Keratinocyte (primary cell): ENCODE data around the gene SELENBP1. TPM values are rescaled to one million over a fixed set of nuclear protein-coding genes. Genes with fewer than 3 reads are reported as not detected.

Experiments
- DNase-seq: peaks from one replicate; pipeline ENCODE4 v3.0.0-alpha.2; 2011; ENCODE audit warnings: low read depth, missing footprints, low spot score
- FAIRE-seq: peaks from 2 replicates; lab custom pipeline; 2011; peaks lifted over from hg19 to GRCh38; lab: Jason Lieb, UNC
- H2AFZ ChIP-seq: 2 replicates; pipeline ENCODE4 v1.6.0; 2012; ENCODE audit warnings: low read length, control low read depth, inconsistent platforms; ENCODE audit not compliant: control insufficient read depth
- H3K27ac ChIP-seq: 2 replicates; pipeline ENCODE4 v1.5.1; 2011; ENCODE audit warnings: low read length; ENCODE audit not compliant: control insufficient read depth, insufficient read depth
- H3K27me3 ChIP-seq: 3 replicates; pipeline ENCODE4 v1.6.0; 2011; ENCODE audit warnings: low read length; ENCODE audit not compliant: control insufficient read depth, insufficient read depth; ENCODE audit errors: extremely low read depth
- H3K36me3 ChIP-seq, 2 experiments: 2 replicates in 1 of 2; 3 replicates in 1 of 2; pipeline ENCODE4 v1.5.1; 2011; ENCODE audit warnings: low read length in 2 of 2, mild to moderate bottlenecking in 1 of 2; ENCODE audit not compliant: control insufficient read depth in 2 of 2, insufficient read depth in 2 of 2; ENCODE audit errors: extremely low read depth in 1 of 2
- H3K4me1 ChIP-seq: 3 replicates; pipeline ENCODE4 v1.5.1; 2011; ENCODE audit warnings: low read length; ENCODE audit not compliant: control insufficient read depth, insufficient read depth; ENCODE audit errors: extremely low read depth
- H3K4me2 ChIP-seq: 3 replicates; pipeline ENCODE4 v1.6.0; 2011; ENCODE audit warnings: low read depth, low read length; ENCODE audit not compliant: control insufficient read depth, insufficient read depth; ENCODE audit errors: extremely low read depth
- H3K4me3 ChIP-seq, 3 experiments: fragments of 200-600 bp in 1 of 3; sonication (generic) in 1 of 3; 2 replicates in 2 of 3; 3 replicates in 1 of 3; pipeline ENCODE4 v1.5.1; 2011 to 2016; ENCODE audit warnings: low read length in 3 of 3, mild to moderate bottlenecking in 3 of 3, control low read depth in 2 of 3, inconsistent platforms in 1 of 3, low read depth in 1 of 3, mixed read lengths in 1 of 3, mixed run types in 1 of 3, moderate library complexity in 1 of 3; ENCODE audit not compliant: control insufficient read depth in 2 of 3, insufficient read depth in 2 of 3; ENCODE audit errors: extremely low read depth in 1 of 3
- H3K79me2 ChIP-seq: 2 replicates; pipeline ENCODE4 v1.6.0; 2012; ENCODE audit warnings: low read length; ENCODE audit not compliant: control insufficient read depth, insufficient read depth
- H3K9ac ChIP-seq: 3 replicates; pipeline ENCODE4 v1.6.0; 2011; ENCODE audit warnings: low read length; ENCODE audit not compliant: control insufficient read depth, insufficient read depth; ENCODE audit errors: extremely low read depth
- H3K9me1 ChIP-seq: 3 replicates; pipeline ENCODE4 v1.6.0; 2011; ENCODE audit warnings: low read length; ENCODE audit not compliant: control insufficient read depth, insufficient read depth; ENCODE audit errors: extremely low read depth
- H3K9me3 ChIP-seq: 2 replicates; pipeline ENCODE4 v1.5.1; 2012; ENCODE audit warnings: low read depth, low read length; ENCODE audit not compliant: control insufficient read depth
- H4K20me1 ChIP-seq: 3 replicates; pipeline ENCODE4 v1.6.0; 2011; ENCODE audit warnings: low read length; ENCODE audit not compliant: control insufficient read depth, insufficient read depth; ENCODE audit errors: extremely low read depth
- EZH2 ChIP-seq: IDR thresholded peaks from one replicate; pipeline ENCODE4 v1.6.1; 2012; ENCODE audit warnings: inconsistent platforms, mild to moderate bottlenecking, low read length, moderate library complexity
- dilution Hi-C: fragments of 300-500 bp; cut with MboI; formaldehyde crosslinking; loops from one replicate; pipeline ENCODE4 v1.7.0; 2020; ENCODE audit warnings: low sequenced_read_pairs; ENCODE audit not compliant: extremely low pct_ligation_motif_present
- polyA plus RNA-seq, 5 experiments: library from polyadenylated mRNA; depleted of rRNA in 3 of 5; stranded (reverse) in 3 of 5; stranded (forward) in 1 of 5; unstranded in 1 of 5; fragments of >200 nt; gene quantifications; 1 replicate in 1 of 5; 2 replicates in 3 of 5; 3 replicates in 1 of 5; pipeline versions ENCODE4 v1.2.1 to v1.2.3, GENCODE V29; 2011 to 2012; ENCODE audit warnings: missing spikeins in 2 of 5, low read depth in 1 of 5, low replicate concordance in 1 of 5
- TF ChIP-seq, protein P1 (sequence below), 3 experiments: IDR thresholded peaks in 1 of 3; conservative IDR thresholded peaks in 1 of 3; optimal IDR thresholded peaks in 1 of 3; 2 replicates in 2 of 3; 3 replicates in 1 of 3; pipeline versions ENCODE3 to v1.5.1; 2011; ENCODE audit warnings: low read length in 3 of 3, mild to moderate bottlenecking in 3 of 3, moderate library complexity in 2 of 3, control low read depth in 1 of 3, inconsistent platforms in 1 of 3; ENCODE audit not compliant: insufficient read depth in 2 of 3; ENCODE audit errors: extremely low read depth in 1 of 3

SELENBP1 gene
- polyA plus RNA-seq, 1 donor (not counting 4 experiments of a cell fraction or from before 2014, with no cell fraction given), result 3.0 TPM

GRCh38 chr1:151343587-151343986 is 28.9 kb downstream of the SELENBP1 start:
- H3K9ac ChIP-seq, result no peak overlapping the region
- FAIRE-seq, result no peak
- TF ChIP-seq EZH2, result no peak
- TF ChIP-seq, protein P1, sequence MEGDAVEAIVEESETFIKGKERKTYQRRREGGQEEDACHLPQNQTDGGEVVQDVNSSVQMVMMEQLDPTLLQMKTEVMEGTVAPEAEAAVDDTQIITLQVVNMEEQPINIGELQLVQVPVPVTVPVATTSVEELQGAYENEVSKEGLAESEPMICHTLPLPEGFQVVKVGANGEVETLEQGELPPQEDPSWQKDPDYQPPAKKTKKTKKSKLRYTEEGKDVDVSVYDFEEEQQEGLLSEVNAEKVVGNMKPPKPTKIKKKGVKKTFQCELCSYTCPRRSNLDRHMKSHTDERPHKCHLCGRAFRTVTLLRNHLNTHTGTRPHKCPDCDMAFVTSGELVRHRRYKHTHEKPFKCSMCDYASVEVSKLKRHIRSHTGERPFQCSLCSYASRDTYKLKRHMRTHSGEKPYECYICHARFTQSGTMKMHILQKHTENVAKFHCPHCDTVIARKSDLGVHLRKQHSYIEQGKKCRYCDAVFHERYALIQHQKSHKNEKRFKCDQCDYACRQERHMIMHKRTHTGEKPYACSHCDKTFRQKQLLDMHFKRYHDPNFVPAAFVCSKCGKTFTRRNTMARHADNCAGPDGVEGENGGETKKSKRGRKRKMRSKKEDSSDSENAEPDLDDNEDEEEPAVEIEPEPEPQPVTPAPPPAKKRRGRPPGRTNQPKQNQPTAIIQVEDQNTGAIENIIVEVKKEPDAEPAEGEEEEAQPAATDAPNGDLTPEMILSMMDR (optimal IDR thresholded peaks at IDR 0.05 in 1 of 3, IDR thresholded peaks at IDR 0.05 in 1 of 3, conservative IDR thresholded peaks at IDR 0.05 in 1 of 3; ENCODE audit: extremely low read depth in 1 of 3, insufficient read depth in 2 of 3, low read length in 3 of 3), result no peak

DNA sequence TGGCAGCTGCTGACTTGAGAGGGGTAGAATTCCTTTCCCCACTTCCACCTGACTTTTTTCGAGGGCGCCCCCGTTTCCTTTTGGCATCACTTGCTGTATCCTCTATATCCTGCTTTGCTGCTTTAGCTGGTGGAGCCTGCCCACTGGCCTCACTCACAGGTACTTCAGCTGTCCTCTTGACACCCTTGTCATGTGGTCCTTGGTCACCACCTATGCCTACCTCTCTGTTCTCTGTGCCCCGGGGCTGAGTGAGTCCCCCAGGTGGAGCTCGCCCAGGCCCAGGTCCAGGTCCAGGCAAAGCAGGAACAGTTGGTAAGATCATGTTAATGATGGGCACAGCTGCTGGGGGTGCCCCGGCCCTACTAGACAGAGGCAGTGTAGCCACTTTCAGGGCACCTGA is 29.9 kb downstream of the SELENBP1 start:
- FAIRE-seq, result no peak
- Histone ChIP-seq H3K9me1 (no peaks in the 10 kb centered on the region), H3K27me3 (no peaks in the 10 kb centered on the region), H3K4me1 (peaks cover 4% of the 10 kb centered on the region), H3K27ac (no peak overlapping the region), H3K4me2 (no peak overlapping the region), H3K9me3 (no peaks in the 10 kb centered on the region), H3K36me3 (peaks cover 18 to 21% of the 10 kb centered on the region in 2 experiments), H3K79me2 (no peaks in the 10 kb centered on the region), H4K20me1 (no peaks in the 10 kb centered on the region), H3K9ac (no peak overlapping the region), H3K4me3 (no peak overlapping the region), H2AFZ (no peak overlapping the region)
- DNase-seq, result no peak
- no peak for TF ChIP-seq EZH2
- TF ChIP-seq, protein P1 (optimal IDR thresholded peaks at IDR 0.05 in 1 of 3, IDR thresholded peaks at IDR 0.05 in 1 of 3, conservative IDR thresholded peaks at IDR 0.05 in 1 of 3; ENCODE audit: extremely low read depth in 1 of 3, insufficient read depth in 2 of 3, low read length in 3 of 3), result no peak
- dilution Hi-C loops, result no loop called here

More at GRCh38 chr1:151343587-151343986, 28.9 kb downstream of the SELENBP1 start:
- Histone ChIP-seq H3K4me3 (no peak overlapping the region), H3K27ac (no peak overlapping the region), H3K4me2 (no peak overlapping the region), H3K9me3 (no peaks in the 10 kb centered on the region), H3K79me2 (no peaks in the 10 kb centered on the region), H3K27me3 (no peaks in the 10 kb centered on the region), H2AFZ (no peak overlapping the region), H4K20me1 (no peaks in the 10 kb centered on the region), H3K9me1 (no peaks in the 10 kb centered on the region), H3K36me3 (peaks cover 18 to 21% of the 10 kb centered on the region in 2 experiments), H3K4me1 (peaks cover 4% of the 10 kb centered on the region)
- dilution Hi-C loops, result no loop called here
- DNase-seq, result no peak
